ENCODE data around the gene MAG.

The MAG gene

GRCh38 chr19:35321291-35321690 lies 29.3 kb downstream of the MAG start:
- no peak for DNase-seq

GRCh38 chr19:35322014-35322413 lies 30.1 kb downstream of the MAG start:
- no peak for DNase-seq

GRCh38 chr19:35327642-35328041 lies 35.7 kb downstream of the MAG start:
- no peak for DNase-seq

GRCh38 chr19:35328851-35329285 lies 36.9 kb downstream of the MAG start, which contains the start of gene CD22:
Gene CD22 (plus strand): TSS chr19:35329187. CDS start chr19:35332041, 2,854 bp downstream.
- no peak for DNase-seq

GRCh38 chr19:35329323-35329722 lies 37.4 kb downstream of the MAG start:
- DNase-seq = no peak

- no peak for DNase-seq
Measured at GRCh38 chr19:35330475-35330874, 38.5 kb downstream of the MAG start.

- DNase-seq = no peak
Measured at GRCh38 chr19:35331551-35332214, 39.7 kb downstream of the MAG start.

GRCh38 chr19:35332817-35333216 lies 40.9 kb downstream of the MAG start:
- peak in 1 of 2 donors; percentile 30 for DNase-seq

- DNase-seq = no peak
Measured at GRCh38 chr19:35334144-35334753, 42.3 kb downstream of the MAG start.

GRCh38 chr19:35336166-35336955 lies 44.4 kb downstream of the MAG start:
- DNase-seq = no peak

GRCh38 chr19:35337097-35337983 lies 45.4 kb downstream of the MAG start:
- no peak for DNase-seq

- no peak for DNase-seq
Measured at GRCh38 chr19:35337984-35338296, 46.0 kb downstream of the MAG start.

- no peak for DNase-seq
Measured at GRCh38 chr19:35340431-35340830, 48.5 kb downstream of the MAG start.

- DNase-seq = no peak
Measured at GRCh38 chr19:35341006-35341405, 49.0 kb downstream of the MAG start.

- DNase-seq = no peak
Measured at GRCh38 chr19:35341565-35342225, 49.7 kb downstream of the MAG start.

GRCh38 chr19:35342430-35342829 lies 50.5 kb downstream of the MAG start:
- no peak for DNase-seq

GRCh38 chr19:35344511-35345031 lies 52.6 kb downstream of the MAG start:
- no peak for DNase-seq

GRCh38 chr19:35345671-35346111 lies 53.7 kb downstream of the MAG start:
- no peak for DNase-seq

- DNase-seq = peak; percentile 56 to 62
Measured at GRCh38 chr19:35346193-35347052, 54.5 kb downstream of the MAG start.

- DNase-seq = peak; percentile 37 to 55
Measured at GRCh38 chr19:35347171-35347929, 55.4 kb downstream of the MAG start, which contains the start of gene FFAR1. Gene FFAR1 (plus strand): TSS chr19:35347902. CDS start chr19:35351552, 3,650 bp downstream.

All from stimulated activated CD4-positive, alpha-beta T cell treated with anti-CD3 and anti-CD28 coated beads, Interleukin-2, amount 100 ng/mL, for 48 hours (primary cell).